Left ventricle myocardium superior (tissue), 1 donor: ENCODE data around the gene ADAMTS7. TPM values are rescaled to one million over a fixed set of nuclear protein-coding genes. Genes with fewer than 3 reads are reported as not detected.
A peak's percentile ranks its signal among the peaks of the same experiment; 100 is the strongest.
"Not testable (repeated sequence)": the region's sequence is repeated elsewhere in the genome, so short reads cannot be mapped to it uniquely, and the experiment has no call there.

ENCODE experiments used
- ATAC-seq: fragments of 200-7000 bp; cut with Tn5 transposase; one replicate; pipeline ENCODE4 v1.9.1; 2020; ENCODE audit warnings: mild to moderate bottlenecking, moderate library complexity
- DNase-seq: peaks from one replicate; pipeline ENCODE4 v3.0.0-alpha.2; 2020
- intact Hi-C: fragments of 100-400 bp; cut with micrococcal nuclease; formaldehyde crosslinking; loops from one replicate; pipeline ENCODE4 v1.11.0; 2022
- total RNA-seq: library from RNA; stranded (reverse); fragmentation: NEBNext Ultra II Directional; extraction: Animal tissue kit (Norgen Biotek cat#: 25700); gene quantifications from one replicate; pipeline ENCODE4 v1.2.1, GENCODE V29; 2021
- donor health status: DM: no; HTN: yes; CAD: no; lungs with severe emphysema.

Gene ADAMTS7
- total RNA-seq, 1 donor from 2014 or later: 37.9 TPM

GRCh38 chr15:78837131-78837530, 25.9 kb upstream of the ADAMTS7 start:
- DNase-seq (no peak), ATAC-seq (no peak)
- intact Hi-C loops: no loop called here

- intact Hi-C loops: no loop called here
- ATAC-seq: no peak
- no peak for DNase-seq
Observed at GRCh38 chr15:78836333-78836732, 25.1 kb upstream of the ADAMTS7 start.

GRCh38 chr15:78831229-78832207, 20.3 kb upstream of the ADAMTS7 start:
- ATAC-seq (no peak), DNase-seq (no peak)
- intact Hi-C loops: no loop called here

GRCh38 chr15:78830514-78831228, 19.4 kb upstream of the ADAMTS7 start:
- DNase-seq: no peak
- intact Hi-C loops: no loop called here
- peak; percentile 14 for ATAC-seq

- ATAC-seq: peak; percentile 57
- intact Hi-C loops: no loop called here
- DNase-seq: no peak
Observed at GRCh38 chr15:78828920-78829319, 17.7 kb upstream of the ADAMTS7 start.

- intact Hi-C loops: no loop called here
- DNase-seq (no peak), ATAC-seq (no peak)
Observed at GRCh38 chr15:78822514-78822913, 11.2 kb upstream of the ADAMTS7 start.

- intact Hi-C loops: no loop called here
- ATAC-seq (peak; percentile 0), DNase-seq (peak; percentile 54)
Observed at GRCh38 chr15:78811825-78812183, 540 bp upstream of the ADAMTS7 start.

GRCh38 chr15:78810362-78811123, 721 bp downstream of the ADAMTS7 start:
- DNase-seq: peak; percentile 86
- peak; percentile 42 for ATAC-seq
- intact Hi-C loops: no loop called here

- no peak for ATAC-seq
- intact Hi-C loops: no loop called here
Observed at GRCh38 chr15:78810003-78810361, 1.3 kb downstream of the ADAMTS7 start.

GRCh38 chr15:78808550-78808949, 2.7 kb downstream of the ADAMTS7 start:
- peak; percentile 66 for ATAC-seq
- peak; percentile 39 for DNase-seq
- intact Hi-C loops: no loop called here

More at GRCh38 chr15:78810003-78810361, 1.3 kb downstream of the ADAMTS7 start:
- DNase-seq: no peak

- ATAC-seq (no peak), DNase-seq (no peak)
- intact Hi-C loops: no loop called here
Observed at GRCh38 chr15:78807359-78807758, 3.9 kb downstream of the ADAMTS7 start.

GRCh38 chr15:78804391-78804792, 6.9 kb downstream of the ADAMTS7 start:
- peak; percentile 69 for DNase-seq
- intact Hi-C loops: no loop called here
- peak; percentile 40 for ATAC-seq

- ATAC-seq (no peak), DNase-seq (no peak)
- intact Hi-C loops: no loop called here
Observed at GRCh38 chr15:78800806-78801205, 10.5 kb downstream of the ADAMTS7 start.

- intact Hi-C loops: no loop called here
- DNase-seq (no peak), ATAC-seq (no peak)
Observed at GRCh38 chr15:78800189-78800588, 11.1 kb downstream of the ADAMTS7 start.

GRCh38 chr15:78799102-78799501, 12.2 kb downstream of the ADAMTS7 start:
- DNase-seq, ATAC-seq, intact Hi-C loops: not testable (repeated sequence)

GRCh38 chr15:78798355-78798754, 12.9 kb downstream of the ADAMTS7 start:
- intact Hi-C loops: not testable (repeated sequence)
- peak; percentile 51 for DNase-seq

GRCh38 chr15:78797951-78798350, 13.3 kb downstream of the ADAMTS7 start:
- ATAC-seq (peak; percentile 25), DNase-seq (no peak)
- intact Hi-C loops: no loop called here

More at GRCh38 chr15:78798355-78798754, 12.9 kb downstream of the ADAMTS7 start:
- peak; percentile 93 for ATAC-seq

- ATAC-seq: no peak
- intact Hi-C loops: no loop called here
- no peak for DNase-seq
Observed at GRCh38 chr15:78796510-78796909, 14.8 kb downstream of the ADAMTS7 start.

GRCh38 chr15:78795043-78795442, 16.2 kb downstream of the ADAMTS7 start:
- intact Hi-C loops: no loop called here
- no peak for ATAC-seq
- DNase-seq: no peak
